Skeletal muscle tissue (tissue), 4 donors: ENCODE measurements around the gene TTYH1. TPM values are rescaled to one million over a fixed set of nuclear protein-coding genes. Genes with fewer than 3 reads are reported as not detected.

ENCODE experiments used
- H3K27ac ChIP-seq: one replicate; pipeline ENCODE4 v1.7.0; 2013; ENCODE audit warnings: mild to moderate bottlenecking, low read depth, low read length, inconsistent platforms
- H3K27me3 ChIP-seq, 3 donors: one replicate each; pipeline ENCODE4 v1.7.0; 2013; ENCODE audit warnings: low read length in 3 of 3; ENCODE audit not compliant: control insufficient read depth in 3 of 3, insufficient read depth in 3 of 3
- H3K36me3 ChIP-seq, 3 donors: one replicate each; pipeline ENCODE4 v1.7.0; 2013; ENCODE audit warnings: low read length in 3 of 3; ENCODE audit not compliant: control insufficient read depth in 3 of 3, insufficient read depth in 3 of 3
- H3K4me1 ChIP-seq, 3 donors: one replicate each; pipeline ENCODE4 v1.7.0; 2013; ENCODE audit warnings: low read length in 3 of 3, mild to moderate bottlenecking in 3 of 3; ENCODE audit not compliant: control insufficient read depth in 3 of 3, insufficient read depth in 3 of 3
- H3K4me3 ChIP-seq, 3 donors: one replicate each; pipeline ENCODE4 v1.7.0; 2013; ENCODE audit warnings: low read length in 3 of 3
- H3K9ac ChIP-seq, 3 donors: one replicate each; pipeline ENCODE4 v1.7.0; 2013; ENCODE audit warnings: low read length in 3 of 3, mild to moderate bottlenecking in 3 of 3, moderate library complexity in 2 of 3, low read depth in 1 of 3
- H3K9me3 ChIP-seq, 3 donors: one replicate each; pipeline ENCODE4 v1.7.0; 2013; ENCODE audit warnings: low read length in 3 of 3; ENCODE audit not compliant: control insufficient read depth in 3 of 3
- total RNA-seq: library from RNA; depleted of rRNA; stranded (reverse); fragments of >200 nt; gene quantifications from one replicate; pipeline ENCODE4 v1.2.3, GENCODE V29; 2014
- donor health status: Osteomylitis.

The TTYH1 gene
- total RNA-seq, 1 donor from 2014 or later = 1.0 TPM

DNA sequence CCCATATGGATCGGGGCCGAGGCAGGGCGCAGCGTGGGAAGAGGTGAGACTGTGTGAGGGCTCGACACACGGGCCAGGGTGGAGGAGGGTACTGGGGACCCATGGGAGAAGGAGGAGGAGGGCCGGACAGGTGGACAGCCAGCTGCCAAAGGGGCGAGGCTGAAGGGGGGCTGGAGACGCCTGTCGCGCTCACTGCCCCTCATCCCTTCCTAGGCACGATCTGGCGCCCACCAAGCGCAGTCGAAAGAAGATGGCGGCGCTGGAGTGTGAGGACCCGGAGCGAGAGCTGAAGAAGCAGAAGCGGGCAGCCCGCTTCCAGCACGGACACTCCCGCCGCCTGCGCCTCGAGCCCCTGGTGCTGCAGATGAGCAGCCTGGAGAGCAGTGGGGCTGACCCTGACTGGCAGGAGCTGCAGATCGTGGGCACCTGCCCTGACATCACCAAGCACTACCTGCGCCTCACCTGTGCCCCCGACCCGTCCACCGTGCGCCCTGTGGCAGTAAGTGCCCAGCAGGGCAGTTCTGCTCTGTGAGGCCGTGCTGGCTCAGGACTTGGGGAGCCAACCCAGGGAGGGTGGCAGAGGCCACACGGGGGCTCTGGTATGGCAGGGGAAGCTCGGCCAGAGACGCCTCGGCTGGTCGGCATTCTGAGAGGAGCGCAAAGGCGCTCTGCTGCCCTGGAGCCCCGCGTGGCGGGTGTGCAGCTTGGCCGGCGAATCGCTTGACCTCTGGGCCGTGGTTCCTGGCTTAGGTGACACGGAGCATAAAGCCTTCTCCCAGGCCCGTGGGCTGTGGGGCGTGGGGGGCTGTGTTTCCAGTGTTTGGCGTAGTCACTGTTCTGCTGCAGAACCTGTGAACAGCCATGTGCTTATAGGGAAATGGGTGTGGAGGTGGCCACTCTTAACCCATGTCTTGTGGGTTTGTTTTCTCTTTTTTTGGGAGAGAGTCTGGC is 41.4 kb downstream of the TTYH1 start:
- Histone ChIP-seq H3K27me3 (no peaks in the 10 kb centered on the region), H3K36me3 (peaks cover 87 to 88% (median 87%) of the 10 kb centered on the region in 3 donors), H3K27ac (no peak overlapping the region), H3K4me3 (no peak overlapping the region), H3K9me3 (no peaks in the 10 kb centered on the region), H3K4me1 (peaks cover 5 to 19% (median 9%) of the 10 kb centered on the region in 3 donors), H3K9ac (no peak overlapping the region)

GRCh38 chr19:54457773-54458647 is 42.7 kb downstream of the TTYH1 start:
- Histone ChIP-seq H3K4me3 (no peak overlapping the region), H3K36me3 (peaks cover 74 to 77% (median 75%) of the 10 kb centered on the region in 3 donors), H3K27me3 (no peaks in the 10 kb centered on the region), H3K27ac (no peak overlapping the region), H3K4me1 (peaks cover 10 to 23% (median 15%) of the 10 kb centered on the region in 3 donors), H3K9me3 (no peaks in the 10 kb centered on the region), H3K9ac (no peak overlapping the region)

GRCh38 chr19:54458648-54459281 is 43.5 kb downstream of the TTYH1 start:
- Histone ChIP-seq H3K27me3 (no peaks in the 10 kb centered on the region), H3K4me3 (no peak overlapping the region), H3K4me1 (peaks cover 12 to 23% (median 20%) of the 10 kb centered on the region in 3 donors), H3K9ac (no peak overlapping the region), H3K9me3 (no peaks in the 10 kb centered on the region), H3K36me3 (peaks cover 66 to 69% (median 68%) of the 10 kb centered on the region in 3 donors), H3K27ac (no peak overlapping the region)

GRCh38 chr19:54459282-54460229 is 44.3 kb downstream of the TTYH1 start:
- Histone ChIP-seq H3K9ac (no peak overlapping the region), H3K36me3 (peaks cover 58 to 61% (median 60%) of the 10 kb centered on the region in 3 donors), H3K27me3 (no peaks in the 10 kb centered on the region), H3K27ac (no peak overlapping the region), H3K4me3 (no peak overlapping the region), H3K4me1 (peaks cover 15 to 29% (median 28%) of the 10 kb centered on the region in 3 donors), H3K9me3 (no peaks in the 10 kb centered on the region)

- no peak overlapping the region for H3K9ac ChIP-seq
Observed at GRCh38 chr19:54460230-54461005, 45.2 kb downstream of the TTYH1 start.

GRCh38 chr19:54461210-54461609 is 45.9 kb downstream of the TTYH1 start:
- H3K9ac ChIP-seq = no peak overlapping the region
- H3K4me3 ChIP-seq = no peak overlapping the region

More at GRCh38 chr19:54460230-54461005, 45.2 kb downstream of the TTYH1 start:
- peaks cover 15 to 29% (median 28%) of the 10 kb centered on the region in 3 donors for H3K4me1 ChIP-seq
- no peaks in the 10 kb centered on the region for H3K9me3 ChIP-seq
- H3K27ac ChIP-seq = no peak overlapping the region
- no peaks in the 10 kb centered on the region for H3K27me3 ChIP-seq
- peaks cover 50 to 53% (median 51%) of the 10 kb centered on the region in 3 donors for H3K36me3 ChIP-seq
- no peak overlapping the region for H3K4me3 ChIP-seq

GRCh38 chr19:54461613-54462012 is 46.3 kb downstream of the TTYH1 start:
- H3K27ac ChIP-seq = no peak overlapping the region
- no peaks in the 10 kb centered on the region for H3K9me3 ChIP-seq

More at GRCh38 chr19:54461210-54461609, 45.9 kb downstream of the TTYH1 start:
- Histone ChIP-seq H3K27ac (no peak overlapping the region), H3K4me1 (peaks cover 15 to 29% (median 28%) of the 10 kb centered on the region in 3 donors), H3K27me3 (no peaks in the 10 kb centered on the region), H3K9me3 (no peaks in the 10 kb centered on the region), H3K36me3 (peaks cover 42 to 45% (median 43%) of the 10 kb centered on the region in 3 donors)

GRCh38 chr19:54462047-54462654 is 46.9 kb downstream of the TTYH1 start:
- peak overlapping the region in 2 of 3 donors; percentile 84 to 86 for H3K9ac ChIP-seq
- H3K36me3 ChIP-seq = peaks cover 33 to 36% (median 34%) of the 10 kb centered on the region in 3 donors
- H3K9me3 ChIP-seq = no peaks in the 10 kb centered on the region
- H3K27ac ChIP-seq = peak overlapping the region; percentile 91
- H3K4me3 ChIP-seq = peak overlapping the region; percentile 62 to 80 (median 78)
- H3K27me3 ChIP-seq = no peaks in the 10 kb centered on the region
- H3K4me1 ChIP-seq = peaks cover 15 to 29% (median 28%) of the 10 kb centered on the region in 3 donors

More at GRCh38 chr19:54461613-54462012, 46.3 kb downstream of the TTYH1 start:
- H3K36me3 ChIP-seq = peaks cover 38 to 41% (median 39%) of the 10 kb centered on the region in 3 donors
- H3K4me1 ChIP-seq = peaks cover 15 to 29% (median 28%) of the 10 kb centered on the region in 3 donors
- no peaks in the 10 kb centered on the region for H3K27me3 ChIP-seq
- H3K4me3 ChIP-seq = no peak overlapping the region
- no peak overlapping the region for H3K9ac ChIP-seq
